Measurements from ENCODE around the gene PARP12. TPM values are rescaled to one million over a fixed set of nuclear protein-coding genes. Genes with fewer than 3 reads are reported as not detected.

The PARP12 gene
- total and polyA plus RNA-seq, 9 of the 15 experiments (the other 6 are each of a cell fraction or from before 2014, with no cell fraction given): 4.6 to 40.4 (median 23.5) TPM

GRCh38 chr7:139994356-139994755 is 68.4 kb downstream of the PARP12 start (continued):
- no peak for TF ChIP-seq FOXP4 (CRISPR knock-in tag; IDR thresholded peaks at IDR 0.05; ENCODE audit: borderline replicate concordance)
- TF ChIP-seq HOMEZ (CRISPR knock-in tag; IDR thresholded peaks at IDR 0.05): no peak
- no peak for TF ChIP-seq ZZZ3 (IDR thresholded peaks at IDR 0.05)
- TF ChIP-seq ZNF586 (CRISPR knock-in tag; conservative IDR thresholded peaks at IDR 0.05): no peak

- CTCF ChIA-PET (ENCODE audit: low intra/inter-chr PET ratio): no interaction called here
- Histone ChIP-seq H3K9me1 (ENCODE audit: control insufficient read depth, insufficient read depth, low read length) (no peaks in the 10 kb centered on the region), H3K4me3 (no peak overlapping the region), H3K27ac (ENCODE audit: extremely low read depth, low read depth, low read length) (no peak overlapping the region), H3K4me1 (replicated peaks in 1 of 2; ENCODE audit: control insufficient read depth in 2 of 2, insufficient read depth in 2 of 2, low read length in 2 of 2) (peaks cover 0 to 5% of the 10 kb centered on the region in 2 experiments; a peak in 3 of 5 replicates), H3K36me3 (ENCODE audit: control insufficient read depth, insufficient read depth, low read length) (no peaks in the 10 kb centered on the region), H3K27me3 (ENCODE audit: control insufficient read depth in 2 of 2, insufficient read depth in 2 of 2, low read length in 2 of 2) (peaks cover 0 to 14% of the 10 kb centered on the region in 2 experiments; a peak in 3 of 5 replicates), H3K9ac (ENCODE audit: insufficient read depth in 1 of 2, low read depth in 2 of 2, low read length in 2 of 2) (no peak overlapping the region), H2AFZ (ENCODE audit: low read depth, low read length) (no peak overlapping the region), H3K4me2 (ENCODE audit: insufficient read depth, low read length) (no peak overlapping the region), H4K20me1 (replicated peaks; ENCODE audit: control insufficient read depth, insufficient read depth, low read length) (no peaks in the 10 kb centered on the region), H3K9me3 (replicated peaks; ENCODE audit: control insufficient read depth, insufficient read depth, low read depth, low read length) (no peaks in the 10 kb centered on the region), H3K79me2 (ENCODE audit: control insufficient read depth, insufficient read depth, low read length) (no peaks in the 10 kb centered on the region)
- POLR2A ChIA-PET: interaction anchor here (0.6 to 1.4 kb wide), 6 partner anchors 8 to 475 kb away, joined by 3 to 4 read pairs (median 4); no protein-coding TSS in a partner anchor
- in situ Hi-C loops (cut with MboI) (no loop called here), intact Hi-C loops (cut with micrococcal nuclease) (no loop called here)
- BruUV-seq (replicated peaks): no TSS peak
- FAIRE-seq (no peak), ATAC-seq (no peak), DNase-seq (ENCODE audit: extremely low read depth in 1 of 4, low spot score in 3 of 4) (no peak)
- 39% methylated on average over 2 of the region's 2 CpGs for WGBS (ENCODE audit: insufficient coverage, low coverage, missing lambda C conversion rate)
- peak; percentile 81 for TF ChIP-seq BCOR (IDR thresholded peaks at IDR 0.05)
- TF ChIP-seq RNF219 (CRISPR knock-in tag; IDR thresholded peaks at IDR 0.05): no peak
- TF ChIP-seq ZFP36 (IDR thresholded peaks at IDR 0.05; ENCODE audit: low read depth, low read length, partially characterized antibody): peak; percentile 80
- no peak for TF ChIP-seq RBM25 (IDR thresholded peaks at IDR 0.05; ENCODE audit: low read depth, low read length, severe bottlenecking)
- no peak for TF ChIP-seq SAP30 (IDR thresholded peaks at IDR 0.05; ENCODE audit: borderline replicate concordance, insufficient read depth, low read depth, low read length, poor library complexity, severe bottlenecking)
- peak; percentile 13 to 43; a peak in 1 of 4 replicates for TF ChIP-seq KDM1A (IDR thresholded peaks at IDR 0.05)
- TF ChIP-seq ZNF184 (CRISPR knock-in tag; IDR thresholded peaks at IDR 0.05): no peak
- TF ChIP-seq DDX20 (tag; IDR thresholded peaks at IDR 0.05; ENCODE audit: low read depth): no peak
- no peak for TF ChIP-seq NFE2 (IDR thresholded peaks at IDR 0.05; ENCODE audit: low read depth)
- TF ChIP-seq NR2C2 (CRISPR knock-in tag; IDR thresholded peaks at IDR 0.05): 0 out of 2 replicates have a peak, but pooled peaks have one; percentile 2
- TF ChIP-seq NR2C2 (tag; IDR thresholded peaks at IDR 0.05): no peak
- TF ChIP-seq NCOA1 (IDR thresholded peaks at IDR 0.05; ENCODE audit: low read depth): no peak
- no peak for TF ChIP-seq NEUROD1 (IDR thresholded peaks at IDR 0.05; ENCODE audit: borderline replicate concordance, low read depth, low read length, partially characterized antibody)
Observed at GRCh38 chr7:139993592-139993991, 69.2 kb downstream of the PARP12 start.

Measured in K562 (cell line).